HepG2 (cell line): ENCODE data around the gene BAZ1A. TPM values are rescaled to one million over a fixed set of nuclear protein-coding genes. Genes with fewer than 3 reads are reported as not detected.

Source experiments
- CENPX ChIP-seq: sonication (generic); formaldehyde crosslinking; IDR thresholded peaks from 2 replicates; pipeline ENCODE4 v1.9.0; 2021; ENCODE audit warnings: mild to moderate bottlenecking, missing genetic modification reagents, moderate library complexity
- GRHL1 ChIP-seq: sonication (generic); formaldehyde crosslinking; conservative IDR thresholded peaks from 2 replicates; pipeline ENCODE4 v1.8.0; 2022; ENCODE audit warnings: missing genetic modification reagents
- KMT2B ChIP-seq: IDR thresholded peaks from 2 replicates; pipeline ENCODE4 v1.6.1; 2016; ENCODE audit warnings: missing genetic modification reagents, missing compliant biosample characterization
- LCORL ChIP-seq, 2 experiments: fragments of 450-650 bp in 1 of 2; sonication (generic) in 1 of 2; formaldehyde crosslinking in 1 of 2; IDR thresholded peaks; 2 replicates each; pipeline versions ENCODE4 v1.5.0 to v1.6.1; 2017 to 2020; ENCODE audit warnings: antibody characterized with exemption in 1 of 2, missing genetic modification reagents in 1 of 2
- MAZ ChIP-seq, 2 experiments: sonication (generic) in 1 of 2; formaldehyde crosslinking in 1 of 2; IDR thresholded peaks; 2 replicates each; pipeline versions ENCODE4 v1.5.0 to v1.6.1; 2012 to 2020; ENCODE audit warnings: low read depth in 2 of 2, mild to moderate bottlenecking in 2 of 2, borderline replicate concordance in 1 of 2, improper control_type of control experiment in 1 of 2, low read length in 1 of 2, missing genetic modification reagents in 1 of 2, moderate library complexity in 1 of 2
- MYC ChIP-seq: sonication (generic); formaldehyde crosslinking; IDR thresholded peaks from 2 replicates; pipeline ENCODE4 v1.9.0; 2021; ENCODE audit warnings: missing genetic modification reagents, borderline replicate concordance
- NFIB ChIP-seq: sonication (generic); formaldehyde crosslinking; IDR thresholded peaks from 2 replicates; pipeline ENCODE4 v1.9.0; 2021; ENCODE audit warnings: missing genetic modification reagents, mild to moderate bottlenecking, borderline replicate concordance
- NFKB2 ChIP-seq: sonication (generic); formaldehyde crosslinking; IDR thresholded peaks from 2 replicates; pipeline ENCODE4 v1.4.0; 2020; ENCODE audit warnings: missing genetic modification reagents, borderline replicate concordance
- PAWR ChIP-seq: sonication (generic); formaldehyde crosslinking; IDR thresholded peaks from 2 replicates; pipeline ENCODE4 v1.4.0; 2020; ENCODE audit warnings: missing genetic modification reagents, mild to moderate bottlenecking, borderline replicate concordance
- PTBP1 ChIP-seq: fragments of 200-400 bp; formaldehyde crosslinking; IDR thresholded peaks from 2 replicates; pipeline ENCODE4 v1.6.1; 2018; ENCODE audit warnings: low read length, low read depth; ENCODE audit not compliant: poor library complexity, severe bottlenecking
- RELA ChIP-seq: sonication (generic); formaldehyde crosslinking; IDR thresholded peaks from 2 replicates; pipeline ENCODE4 v1.4.0; 2020; ENCODE audit warnings: missing genetic modification reagents
- SMARCC2 ChIP-seq: fragments of 450-650 bp; IDR thresholded peaks from 2 replicates; pipeline ENCODE4 v1.6.1; 2017; ENCODE audit warnings: antibody characterized with exemption, mild to moderate bottlenecking
- SNAPC2 ChIP-seq: sonication (generic); formaldehyde crosslinking; IDR thresholded peaks from 2 replicates; pipeline ENCODE4 v1.8.1; 2022; ENCODE audit warnings: mild to moderate bottlenecking, missing genetic modification reagents
- SOX6 ChIP-seq, 2 experiments: fragments of 450-650 bp in 1 of 2; sonication (generic) in 1 of 2; formaldehyde crosslinking in 1 of 2; IDR thresholded peaks; 2 replicates each; pipeline versions ENCODE4 v1.4.0 to v1.6.1; 2017 to 2020; ENCODE audit warnings: antibody characterized with exemption in 1 of 2, mild to moderate bottlenecking in 1 of 2, missing genetic modification reagents in 1 of 2
- TEAD3 ChIP-seq: optimal IDR thresholded peaks from 2 replicates; pipeline ENCODE3; 2016; ENCODE audit warnings: borderline replicate concordance
- ZNF136 ChIP-seq: sonication (generic); formaldehyde crosslinking; IDR thresholded peaks from 2 replicates; pipeline ENCODE4 v1.8.1; 2022; ENCODE audit warnings: low read depth, mild to moderate bottlenecking, moderate library complexity, missing genetic modification reagents
- ZNF224 ChIP-seq: sonication (generic); formaldehyde crosslinking; IDR thresholded peaks from 2 replicates; pipeline ENCODE4 v1.5.0; 2020; ENCODE audit warnings: mild to moderate bottlenecking, missing genetic modification reagents
- ZNF501 ChIP-seq: sonication (generic); formaldehyde crosslinking; IDR thresholded peaks from 2 replicates; pipeline ENCODE4 v1.5.1; 2020; ENCODE audit warnings: mild to moderate bottlenecking, moderate library complexity, missing genetic modification reagents
- ZNF792 ChIP-seq: IDR thresholded peaks from 2 replicates; pipeline ENCODE4 v1.6.1; 2016
- ZNF883 ChIP-seq: sonication (generic); formaldehyde crosslinking; IDR thresholded peaks from 2 replicates; pipeline ENCODE4 v1.5.1; 2020; ENCODE audit warnings: mild to moderate bottlenecking, missing genetic modification reagents; ENCODE audit errors: not compliant biosample characterization
- polyA plus RNA-seq, 8 experiments: library from polyadenylated mRNA; depleted of rRNA in 3 of 8; stranded (reverse) in 7 of 8; unstranded in 1 of 8; fragments of >200 nt; fragmentation: Illumina TruSeq in 4 of 8; extraction: Trizol in 4 of 8; gene quantifications; 2 replicates each; pipeline versions ENCODE4 v1.2.1 to v1.2.3, GENCODE V29; 2011 to 2016; ENCODE audit warnings: low read depth in 4 of 8, missing spikeins in 1 of 8, mixed read lengths in 1 of 8; ENCODE audit not compliant: insufficient read depth in 1 of 8
- total RNA-seq, 5 experiments: library from RNA; depleted of rRNA; stranded (reverse); fragments of >200 nt; fragmentation: Illumina TruSeq; extraction: Trizol; gene quantifications; 2 replicates each; pipeline ENCODE4 v1.2.3, GENCODE V29; 2016; ENCODE audit warnings: low read depth in 1 of 5
- TF ChIP-seq, protein P1 (sequence below): sonication (generic); formaldehyde crosslinking; IDR thresholded peaks from 2 replicates; pipeline ENCODE4 v1.8.1; 2023; ENCODE audit warnings: mild to moderate bottlenecking, moderate library complexity, missing genetic modification reagents

Gene BAZ1A
- total and polyA plus RNA-seq, 2 of the 13 experiments (the other 11 are each of a cell fraction or from before 2014, with no cell fraction given), result 20.9 to 56.8 TPM

GRCh38 chr14:34742270-34743115 lies 132.7 kb downstream of the BAZ1A start (continued):
- TF ChIP-seq SMARCC2 (no peak), ZNF883 (CRISPR knock-in tag) (no peak), SNAPC2 (CRISPR knock-in tag) (no peak), MAZ (IDR thresholded peaks at IDR 0.05; ENCODE audit: borderline replicate concordance, low read depth, low read length) (no peak), MAZ (CRISPR knock-in tag; IDR thresholded peaks at IDR 0.05; ENCODE audit: low read depth) (no peak), ZNF136 (no peak), SOX6 (IDR thresholded peaks at IDR 0.05) (0 out of 2 replicates have a peak, but pooled peaks have one; percentile 29), SOX6 (CRISPR knock-in tag; IDR thresholded peaks at IDR 0.05) (no peak), RELA (CRISPR knock-in tag) (no peak), NFIB (CRISPR knock-in tag) (peak; percentile 80; the same call in 1 of the 2 replicates), TEAD3 (CRISPR knock-in tag) (peak; percentile 40), PAWR (CRISPR knock-in tag) (no peak), CENPX (CRISPR knock-in tag) (no peak), MYC (CRISPR knock-in tag) (no peak), KMT2B (CRISPR knock-in tag) (no peak), ZNF501 (0 out of 2 replicates have a peak, but pooled peaks have one; percentile 24), GRHL1 (no peak), NFKB2 (CRISPR knock-in tag) (no peak), ZNF792 (CRISPR knock-in tag) (no peak), LCORL (IDR thresholded peaks at IDR 0.05) (no peak), LCORL (CRISPR knock-in tag; IDR thresholded peaks at IDR 0.05) (peak; percentile 20; the same call in 1 of the 2 replicates), ZNF224 (CRISPR knock-in tag) (no peak), PTBP1 (no peak)
- TF ChIP-seq, protein P1, sequence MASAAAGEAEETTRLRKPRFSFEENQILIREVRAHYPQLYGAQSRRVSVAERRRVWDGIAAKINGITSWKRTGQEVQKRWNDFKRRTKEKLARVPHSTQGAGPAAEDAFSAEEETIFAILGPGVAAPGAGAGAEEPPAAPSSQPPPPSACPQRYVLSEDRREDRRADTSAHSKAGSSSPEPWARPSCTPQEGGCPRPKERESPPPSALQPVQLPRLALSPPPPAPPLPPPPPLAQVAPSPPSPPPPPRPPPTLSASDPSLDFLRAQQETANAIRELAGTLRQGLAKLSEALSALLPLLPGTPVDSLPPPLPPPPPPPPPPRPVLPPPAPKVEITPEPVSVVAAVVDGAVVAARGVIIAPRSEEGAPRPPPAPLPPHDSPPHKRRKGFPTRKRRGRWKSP (CRISPR knock-in tag), result no peak
- TF ChIP-seq, all 625 proteins: peak for 11
